OCI-LY3 (cell line): ENCODE data around the gene MIDN.

Source experiments
- CTCF ChIP-seq: fragments of 200-600, 300-600 bp; sonication (generic); IDR thresholded peaks from 2 replicates; pipeline ENCODE4 v1.5.1; 2014; ENCODE audit warnings: antibody characterized with exemption, low read length, low read depth
- EZH2phosphoT487 ChIP-seq: fragments of 200-600 bp; shearing (Covaris generic); IDR thresholded peaks from 2 replicates; pipeline ENCODE4 v1.6.1; 2018; ENCODE audit warnings: antibody characterized with exemption, mixed run types, low read depth

- TF ChIP-seq CTCF (no peak), EZH2phosphoT487 (no peak)
Observed at GRCh38 chr19:1228161-1228957, 20.0 kb upstream of the MIDN start.
